SHP77 treated with DMSO at 0.1 percent for 48 hours (cell line): ENCODE measurements around the gene CCNJL.
"Not testable (repeated sequence)": the region's sequence is repeated elsewhere in the genome, so short reads cannot be mapped to it uniquely, and the experiment has no call there.

ENCODE experiments used
- DNase-seq: peaks from one replicate; lab custom pipeline; 2025; lab: John Stamatoyannopoulos, UW

CCNJL gene, protein sequence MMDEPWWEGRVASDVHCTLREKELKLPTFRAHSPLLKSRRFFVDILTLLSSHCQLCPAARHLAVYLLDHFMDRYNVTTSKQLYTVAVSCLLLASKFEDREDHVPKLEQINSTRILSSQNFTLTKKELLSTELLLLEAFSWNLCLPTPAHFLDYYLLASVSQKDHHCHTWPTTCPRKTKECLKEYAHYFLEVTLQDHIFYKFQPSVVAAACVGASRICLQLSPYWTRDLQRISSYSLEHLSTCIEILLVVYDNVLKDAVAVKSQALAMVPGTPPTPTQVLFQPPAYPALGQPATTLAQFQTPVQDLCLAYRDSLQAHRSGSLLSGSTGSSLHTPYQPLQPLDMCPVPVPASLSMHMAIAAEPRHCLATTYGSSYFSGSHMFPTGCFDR

DNA sequence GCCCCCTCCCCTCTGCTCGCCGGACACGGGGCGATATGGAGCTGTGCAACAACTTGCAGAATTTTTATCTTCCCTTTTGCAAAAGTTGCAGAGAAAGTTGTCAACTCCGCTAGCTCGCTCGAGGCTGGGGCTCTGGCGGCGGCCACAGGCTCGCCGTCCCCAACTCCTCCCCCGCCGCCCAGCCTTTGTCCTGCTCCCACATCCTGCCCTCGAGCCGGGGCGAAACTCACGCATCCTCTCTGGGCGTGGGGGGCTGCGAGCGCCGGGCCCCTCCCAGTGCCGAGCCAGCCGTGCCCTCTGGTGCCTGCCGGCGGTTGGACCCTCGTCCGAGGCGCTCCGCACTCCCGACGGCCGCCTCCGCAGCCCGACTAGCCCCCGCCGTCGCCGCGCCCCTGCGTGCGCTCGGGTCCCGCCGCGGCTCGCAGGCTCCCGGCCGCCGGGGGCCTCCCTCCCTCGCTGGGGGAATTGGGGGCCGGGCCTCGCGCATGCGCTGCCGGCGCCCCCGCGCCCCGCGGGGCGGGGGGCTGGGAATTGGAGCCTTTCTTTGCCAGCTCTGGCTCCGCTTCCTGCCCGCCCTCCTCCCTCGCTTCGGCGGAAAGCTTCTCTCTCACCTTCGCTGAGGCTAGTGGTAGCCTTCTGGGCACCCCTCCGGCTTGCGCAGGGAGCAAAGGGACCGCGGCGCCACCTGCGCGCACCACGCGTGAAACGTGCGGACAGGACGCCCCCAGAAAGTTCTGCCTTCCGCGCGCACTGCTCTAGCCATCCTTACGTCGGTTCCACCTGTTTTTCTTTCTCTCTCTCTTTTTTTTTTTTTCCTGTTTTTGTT lies at the start of gene CCNJL:
CCNJL (minus strand) TSS at position 431 of the 826 bp plus-strand sequence. CDS start 641 bp downstream, outside the sequence.
- DNase-seq, result peak; percentile 71

DNA sequence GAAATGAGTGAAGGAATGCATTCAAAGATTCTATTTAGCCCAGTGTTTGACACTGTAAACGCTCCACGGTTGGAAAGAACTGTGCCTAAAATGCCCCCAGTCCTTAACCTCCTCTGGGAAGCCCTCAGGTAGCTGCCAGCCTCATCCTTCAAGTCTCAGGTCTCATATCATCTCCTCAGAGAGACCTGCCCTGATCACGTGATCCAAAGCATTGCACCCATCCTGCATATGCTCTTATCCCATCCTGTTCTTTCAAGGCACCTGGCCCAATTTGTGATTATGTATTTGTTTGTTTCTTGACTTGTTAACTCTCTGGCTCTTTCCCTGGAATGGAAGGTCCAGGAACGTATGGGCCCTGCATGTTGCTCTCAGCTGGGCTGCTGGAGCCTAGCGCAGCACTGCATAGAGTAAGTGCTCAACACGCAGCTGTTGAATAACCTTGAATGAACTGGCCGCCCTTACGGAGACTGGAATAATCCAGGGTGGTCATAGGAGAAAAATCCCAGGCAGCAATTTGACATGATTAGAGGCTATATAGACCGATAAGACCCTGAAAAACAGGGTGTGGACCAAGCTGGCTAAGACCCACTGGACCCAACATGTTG lies 49.4 kb upstream of the CCNJL start:
- no peak for DNase-seq

DNA sequence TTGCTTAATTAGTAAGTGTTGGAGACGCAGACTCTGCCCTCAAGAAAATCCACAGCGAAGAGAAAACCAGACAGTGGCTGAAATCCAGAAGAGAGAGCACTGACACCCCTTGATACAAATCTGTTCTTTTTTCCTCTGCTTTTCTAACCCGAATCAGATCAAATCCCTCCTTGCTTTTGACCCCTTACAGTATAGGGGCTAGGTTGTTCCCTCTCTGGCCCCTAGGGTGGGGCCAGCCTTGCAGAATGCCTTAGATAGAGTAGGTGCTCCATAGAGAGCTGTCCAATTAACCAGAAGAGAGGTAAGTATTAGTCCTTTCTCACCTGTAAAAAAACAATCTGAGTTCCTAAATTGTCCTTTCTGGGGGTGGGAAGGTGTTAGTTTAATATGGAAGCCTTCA lies 47.9 kb upstream of the CCNJL start:
- DNase-seq, result no peak

DNA sequence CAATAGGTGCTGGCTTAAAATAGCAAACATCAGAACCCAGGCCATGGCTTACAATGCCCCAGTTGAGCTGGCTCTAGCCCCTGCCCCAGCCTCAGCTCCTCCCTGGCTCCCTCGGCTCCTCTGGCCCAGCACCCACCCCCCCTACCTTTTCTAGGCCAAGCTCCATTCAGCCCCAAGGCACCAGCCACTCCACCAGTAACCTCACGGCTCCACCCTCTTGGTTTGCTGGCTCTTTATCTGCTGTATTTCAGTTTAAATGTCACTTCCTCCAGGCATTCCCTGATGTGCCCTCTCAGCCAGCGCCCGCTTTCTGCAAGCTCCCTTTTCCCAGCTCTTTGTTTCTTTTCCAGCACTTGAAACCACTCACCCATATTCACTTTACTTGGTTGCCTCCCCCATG lies 47.5 kb upstream of the CCNJL start:
- no peak for DNase-seq

DNA sequence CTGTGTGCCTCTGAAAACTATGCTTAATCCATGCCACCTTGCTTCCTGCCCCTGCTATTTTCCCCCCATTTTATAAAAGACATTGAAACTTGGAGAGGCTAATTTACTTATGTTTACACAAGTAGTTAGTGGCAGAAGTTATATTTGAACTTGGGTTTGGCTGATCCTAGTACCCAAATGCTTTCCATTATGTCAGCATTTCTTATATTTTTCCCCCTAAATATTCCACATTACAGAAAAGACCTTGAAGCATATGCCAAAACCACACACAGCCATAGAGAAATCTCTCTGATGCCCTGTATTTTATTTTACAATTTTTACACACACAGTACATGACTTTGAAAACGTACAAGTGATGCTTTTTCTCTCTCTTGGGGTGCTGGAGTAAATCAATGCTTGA lies 46.9 kb upstream of the CCNJL start:
- DNase-seq, result no peak

DNA sequence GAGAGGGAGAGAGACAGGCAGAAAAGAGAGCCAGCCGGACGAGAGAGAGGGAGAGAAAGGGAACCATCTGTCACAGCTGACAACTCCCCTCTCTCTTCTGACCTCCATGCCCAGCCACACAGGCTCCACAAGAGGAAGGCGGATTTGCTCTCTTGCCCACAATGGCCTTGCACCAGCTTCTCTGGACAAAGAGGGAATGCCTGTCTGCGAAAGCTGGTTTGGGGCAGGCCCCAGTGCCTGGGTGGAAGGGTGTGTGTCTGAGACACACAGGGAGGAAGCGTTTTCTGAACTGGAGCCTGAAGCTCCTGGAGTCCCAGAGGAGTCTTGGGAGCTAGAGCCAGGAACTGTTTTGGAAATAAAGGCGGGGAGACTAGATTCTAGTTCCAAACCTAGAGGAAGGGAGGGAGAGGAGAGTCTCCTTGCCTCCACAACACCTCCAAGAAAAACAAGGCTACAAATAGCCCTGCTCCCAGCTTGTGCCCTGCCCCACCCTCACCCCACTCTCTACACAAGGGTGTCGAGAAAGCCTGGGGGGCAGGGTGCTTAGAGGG lies 45.6 kb upstream of the CCNJL start:
- no peak for DNase-seq

DNA sequence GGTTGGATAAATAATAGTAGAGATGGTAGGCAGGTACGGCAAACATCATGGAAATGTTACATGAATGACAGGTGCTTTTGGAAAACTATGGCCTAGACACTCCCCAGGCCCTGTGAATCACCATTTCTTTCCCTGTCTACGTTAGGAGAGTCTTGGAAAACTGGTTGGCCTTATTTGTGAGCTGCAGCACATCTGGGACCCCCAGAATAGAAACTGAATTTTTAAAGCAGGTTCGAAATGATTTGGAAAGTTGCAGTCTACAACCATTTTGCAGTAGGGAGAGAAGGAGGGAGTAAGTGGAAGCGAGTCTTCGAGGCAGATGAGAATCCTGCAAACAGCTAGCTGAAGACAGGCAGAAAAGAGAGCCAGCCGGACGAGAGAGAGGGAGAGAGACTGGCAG lies 45.0 kb upstream of the CCNJL start:
- no peak for DNase-seq

DNA sequence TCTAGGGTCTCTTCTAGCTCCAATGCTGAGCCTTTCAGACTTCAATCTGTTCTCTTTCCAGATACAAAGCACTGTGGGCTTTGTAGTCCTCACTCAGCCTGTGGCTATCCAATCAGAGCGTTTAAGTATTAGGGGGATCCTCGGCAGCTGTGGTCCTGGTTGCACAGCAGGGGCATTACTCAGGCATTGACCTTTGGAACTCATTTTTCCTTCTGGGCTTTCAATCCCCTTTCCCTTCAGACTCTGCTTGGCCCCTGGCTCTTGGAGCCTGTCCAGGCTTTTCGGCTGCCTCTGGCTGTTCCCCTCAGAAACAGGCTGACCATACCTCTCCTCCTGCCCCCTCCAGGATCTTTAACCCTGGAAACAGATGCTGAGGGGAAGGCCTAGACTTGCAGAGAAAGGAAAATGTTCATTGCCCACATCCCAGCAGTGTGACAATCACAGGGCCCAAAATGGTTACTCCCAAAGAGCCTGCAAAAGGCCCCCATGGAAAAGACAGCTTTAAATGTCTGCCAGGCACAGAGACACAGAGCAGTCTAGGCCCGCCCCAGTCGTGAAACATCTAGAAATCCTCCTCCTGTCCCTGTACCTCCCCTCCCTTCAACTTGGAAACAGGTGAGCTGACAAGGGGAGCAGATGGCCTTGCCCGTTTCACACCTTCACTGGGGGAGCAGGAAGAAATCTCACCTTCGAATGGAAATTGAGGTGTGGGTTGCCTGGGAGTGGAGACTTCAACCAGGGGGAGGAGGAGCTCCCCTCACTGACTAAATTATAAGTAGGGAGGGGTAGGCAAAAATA lies 44.4 kb upstream of the CCNJL start:
- no peak for DNase-seq

DNA sequence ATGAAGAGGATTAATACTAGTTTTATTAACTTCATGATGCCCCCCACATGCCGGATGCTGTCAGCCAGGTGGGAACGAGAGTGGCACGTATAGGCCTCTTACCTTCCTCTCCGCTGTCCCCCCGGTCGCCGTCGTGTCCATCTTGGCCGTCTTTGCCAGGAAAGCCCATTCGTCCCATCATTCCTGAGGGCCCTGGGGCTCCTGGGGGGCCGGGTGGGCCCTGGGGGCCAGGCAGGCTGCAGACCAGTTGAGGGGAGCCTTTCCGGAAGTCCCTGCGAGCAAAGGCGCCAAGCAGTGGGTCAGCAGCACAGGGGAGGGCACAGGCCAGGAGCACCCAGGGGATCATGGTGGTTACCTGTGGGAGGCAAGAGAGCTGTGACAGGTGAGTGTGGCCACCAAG lies 42.3 kb upstream of the CCNJL start:
- no peak for DNase-seq

DNA sequence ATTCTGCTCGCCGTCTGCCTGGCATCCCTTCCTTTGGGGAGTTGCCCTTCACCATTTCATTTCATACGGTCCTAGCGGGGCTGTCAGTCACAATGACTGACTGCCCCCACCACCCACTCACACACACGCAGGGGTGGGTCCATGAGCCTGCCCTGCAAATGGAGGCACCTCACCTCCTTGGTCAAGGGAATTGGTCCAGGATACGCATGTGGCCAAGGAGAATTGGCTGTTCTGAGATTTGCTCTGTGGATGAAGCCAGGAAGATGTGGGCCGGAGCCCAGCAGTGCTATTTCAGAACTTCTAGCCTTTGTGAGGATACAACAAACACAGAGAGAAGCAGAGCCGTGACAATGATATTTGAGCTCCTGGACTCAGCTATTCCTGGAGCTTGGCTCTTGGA lies 41.0 kb upstream of the CCNJL start:
- no peak for DNase-seq

DNA sequence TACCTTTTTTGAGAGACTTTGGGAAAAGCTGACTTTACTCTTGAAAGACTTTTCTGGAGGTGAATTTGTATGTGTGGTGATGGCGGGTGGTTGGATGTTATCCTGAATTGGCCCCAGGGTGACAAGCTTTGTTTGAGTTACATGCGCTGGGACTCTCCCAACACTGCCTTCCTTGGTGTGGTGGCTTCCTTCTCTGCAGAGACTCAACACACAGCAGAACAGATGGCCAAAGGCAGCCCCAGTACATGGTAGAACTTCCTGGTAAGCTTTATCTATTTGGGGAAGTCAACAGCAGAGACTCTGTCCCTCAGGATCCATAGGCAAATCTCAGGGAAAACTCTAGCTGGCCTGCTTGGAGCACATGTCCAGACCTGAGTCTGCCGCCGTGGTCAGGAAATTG lies 39.9 kb upstream of the CCNJL start:
- no peak for DNase-seq

DNA sequence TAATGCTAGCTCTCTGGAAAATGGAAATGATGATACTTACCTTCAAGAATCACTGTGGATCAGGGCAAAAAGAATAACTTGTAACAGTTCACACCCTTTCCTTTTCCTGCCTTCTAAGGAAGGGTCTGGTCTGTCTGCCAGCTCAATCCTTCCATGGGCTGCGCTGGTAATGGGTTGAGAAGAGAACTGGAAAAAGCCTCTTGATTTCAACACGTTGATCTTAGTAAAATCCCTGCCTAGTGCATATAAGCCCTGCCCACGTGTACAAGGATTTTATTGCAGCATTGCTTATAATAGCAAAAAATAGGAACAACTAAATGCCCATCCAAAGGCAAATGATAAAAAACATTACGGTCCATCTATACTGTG lies 37.6 kb upstream of the CCNJL start:
- DNase-seq, result no peak

DNA sequence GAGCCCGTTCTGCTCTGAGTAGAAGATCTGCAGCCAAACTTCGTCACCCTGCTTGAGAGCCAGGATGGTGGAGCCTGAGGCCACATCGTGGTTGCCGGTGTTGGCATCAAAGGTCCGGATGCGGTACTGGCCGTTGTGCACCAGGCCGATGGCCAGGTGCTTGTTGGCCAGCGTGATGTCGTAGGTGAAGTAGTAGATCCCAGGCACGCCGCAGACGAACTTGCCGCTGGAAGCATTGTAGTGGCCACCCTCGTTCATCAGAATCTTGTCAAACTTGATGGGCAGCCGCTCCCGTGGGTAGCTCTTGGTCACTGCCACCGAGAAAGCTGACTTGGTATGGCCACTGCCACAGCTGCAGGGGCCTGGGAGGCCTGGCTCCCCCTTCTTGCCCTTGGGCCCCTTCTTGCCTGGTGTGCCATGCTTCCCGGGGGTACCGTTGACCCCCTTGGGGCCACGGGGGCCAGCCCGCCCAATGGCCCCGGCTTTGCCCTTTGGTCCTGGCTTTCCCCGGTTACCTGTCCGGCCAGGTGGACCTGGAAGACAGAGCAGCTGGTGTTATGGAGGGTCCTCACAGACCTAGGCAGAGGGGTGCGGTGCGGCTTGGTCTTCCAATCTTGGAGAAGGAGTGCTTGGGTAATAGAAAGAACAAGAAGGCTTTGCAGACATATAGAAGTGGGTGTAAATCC lies 37.0 kb upstream of the CCNJL start:
- DNase-seq, result no peak

DNA sequence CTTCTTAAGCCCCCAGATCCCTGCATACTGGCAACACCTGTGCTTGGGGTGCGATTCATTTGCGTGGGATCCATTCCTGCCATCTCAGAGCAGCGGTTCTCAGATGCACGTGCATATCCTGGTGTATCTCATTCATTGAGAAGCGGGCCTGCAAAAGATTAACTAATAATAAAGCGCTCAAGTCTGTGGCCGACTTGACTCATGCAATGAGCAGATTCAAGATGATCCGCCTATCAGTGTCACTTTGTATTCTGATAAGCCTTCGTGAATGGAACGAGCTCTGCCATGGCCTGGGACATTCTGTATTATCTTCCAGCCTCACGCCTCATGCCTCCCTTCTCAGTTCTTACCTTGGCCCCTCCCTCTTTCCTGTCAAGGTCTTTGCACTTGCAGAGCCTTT lies 35.7 kb upstream of the CCNJL start:
- DNase-seq, result no peak

DNA sequence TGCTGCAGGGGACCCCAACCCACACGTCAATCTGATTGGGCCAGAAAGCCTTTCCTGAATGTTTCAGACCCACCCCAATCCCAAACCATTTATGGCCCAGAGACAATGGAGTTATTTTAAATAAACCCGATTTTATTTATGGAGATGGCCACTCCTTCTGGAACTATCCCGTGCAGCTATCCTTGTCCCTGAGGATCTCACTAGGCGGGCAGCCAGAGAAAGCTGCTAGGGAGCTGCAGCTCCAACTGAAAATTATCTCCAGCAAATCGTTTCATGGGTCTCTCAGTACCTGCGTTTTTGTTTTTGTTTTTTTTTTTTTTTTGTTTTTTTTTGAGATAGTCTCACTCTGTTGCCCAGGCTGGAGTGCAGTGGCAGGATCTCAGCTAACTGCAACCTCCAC lies 35.1 kb upstream of the CCNJL start:
- no peak for DNase-seq

DNA sequence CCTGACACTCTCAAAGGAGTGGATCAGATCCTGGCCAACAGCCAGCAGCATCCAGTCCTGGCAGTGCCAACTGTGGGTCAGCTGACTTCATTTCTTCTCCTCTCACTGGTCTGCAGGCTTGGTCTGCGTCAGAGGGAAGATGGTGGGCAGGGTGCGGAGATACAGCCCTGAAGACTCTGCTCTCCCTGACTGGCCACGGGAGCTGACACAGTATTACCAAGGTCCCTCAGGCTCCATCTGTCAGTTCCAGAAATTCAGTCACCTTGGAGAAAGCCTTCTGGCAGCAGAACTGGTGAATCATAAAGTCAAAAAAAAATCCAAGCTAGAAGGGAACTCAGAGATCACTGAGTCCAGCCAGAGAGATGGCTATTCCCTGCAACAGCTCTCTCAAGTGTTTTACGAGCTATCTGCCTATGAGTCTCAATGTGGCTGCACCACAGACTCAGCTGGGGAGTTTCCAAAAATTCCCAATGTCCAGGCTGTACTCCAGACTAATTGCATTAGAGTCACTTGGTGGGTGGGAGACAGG lies 30.1 kb upstream of the CCNJL start:
- DNase-seq, result no peak

DNA sequence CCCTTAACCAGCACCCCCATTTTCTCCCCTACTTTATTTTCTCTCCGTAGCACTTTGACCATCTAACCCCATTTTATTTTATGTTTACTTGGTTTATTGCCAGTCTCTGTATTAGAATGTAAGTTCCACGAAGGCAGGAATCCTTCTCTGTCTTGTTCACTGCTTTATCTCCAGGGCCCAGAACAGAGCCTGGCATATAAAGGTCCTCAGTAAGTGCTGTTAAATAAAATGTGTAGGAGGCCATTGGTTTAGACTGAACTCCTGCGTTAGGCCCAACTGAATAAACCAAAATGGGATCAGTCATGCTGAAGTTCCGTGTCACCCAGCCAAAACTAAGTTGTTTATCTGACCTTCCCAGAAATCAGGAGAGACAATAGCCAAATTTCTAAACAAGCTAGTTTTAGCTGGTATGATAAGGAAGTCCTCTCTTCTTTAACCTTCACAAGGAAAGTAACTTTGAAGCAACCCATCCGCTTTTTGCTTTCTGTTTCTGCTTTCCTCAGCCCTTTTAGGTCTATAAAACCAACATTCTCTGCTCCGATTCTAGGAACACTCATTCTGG lies 29.0 kb upstream of the CCNJL start:
- DNase-seq, result no peak

DNA sequence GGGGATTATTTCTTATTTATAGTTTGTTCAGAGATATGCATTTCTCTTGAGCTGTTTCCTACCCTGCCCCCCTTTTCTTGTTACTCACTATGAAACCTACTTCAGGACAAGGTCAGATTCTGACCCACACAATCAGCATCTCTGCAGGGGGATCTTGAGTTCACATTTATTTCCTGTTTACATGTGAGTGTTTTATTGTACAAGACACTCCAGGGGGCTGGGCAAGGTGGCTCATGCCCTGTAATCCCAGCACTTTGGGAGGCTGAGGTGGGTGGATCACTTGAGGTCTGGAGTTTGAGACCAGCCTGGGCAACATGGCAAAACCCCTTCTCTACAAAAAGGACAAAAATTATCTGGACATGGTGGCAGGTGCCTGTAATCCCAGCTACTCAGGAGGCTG lies 28.1 kb upstream of the CCNJL start:
- not testable (repeated sequence) for DNase-seq

DNA sequence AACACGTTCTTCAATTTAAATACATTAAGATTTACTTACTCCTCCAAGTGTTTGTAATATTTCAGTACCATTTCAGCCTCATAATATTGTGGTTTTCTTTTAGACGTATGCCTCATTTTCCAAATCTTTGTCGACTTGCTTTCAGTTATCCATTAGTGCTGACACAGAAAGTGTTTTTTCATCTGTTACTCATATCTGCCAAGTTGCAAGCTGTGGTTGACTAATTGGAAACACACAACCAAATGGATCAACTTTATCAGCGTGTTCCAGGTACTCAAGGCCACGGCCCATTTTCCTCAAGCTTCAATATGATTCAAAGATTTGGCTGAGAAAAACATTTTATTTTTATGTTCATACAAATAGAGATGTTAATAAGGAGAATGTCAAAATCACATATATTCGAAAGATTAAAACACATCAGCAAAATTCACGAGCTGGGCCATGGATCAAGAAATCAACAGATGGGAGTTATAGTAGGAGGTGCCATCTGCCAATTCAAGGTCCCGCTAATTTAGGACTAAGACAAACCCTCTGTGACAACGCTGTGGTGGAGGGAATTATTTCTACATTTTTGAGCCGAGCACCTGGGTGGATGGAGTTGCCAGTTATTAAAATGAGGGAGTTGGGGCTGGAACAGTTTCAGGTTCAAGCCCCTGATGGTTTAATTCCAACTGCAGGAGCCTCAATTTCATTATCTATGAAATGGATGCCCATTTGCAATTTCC lies 27.2 kb upstream of the CCNJL start:
- no peak for DNase-seq

DNA sequence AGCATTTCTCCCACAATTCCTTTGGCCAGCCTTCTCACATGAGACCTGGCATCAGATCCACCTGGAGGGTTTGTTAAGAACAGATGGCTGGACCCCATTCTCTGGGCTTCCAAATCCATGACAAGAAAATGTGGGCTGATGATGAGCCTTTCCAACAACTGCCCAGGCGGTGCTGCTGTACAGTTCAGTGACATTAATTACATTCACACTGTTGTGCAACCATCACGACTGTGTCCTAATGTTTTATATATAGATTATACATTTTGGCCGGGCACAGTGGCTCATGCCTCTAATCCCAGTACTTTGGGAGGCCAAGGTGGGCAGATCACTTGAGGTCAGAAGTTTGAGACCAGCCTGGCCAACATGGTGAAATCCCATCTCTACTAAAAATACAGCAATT lies 22.4 kb upstream of the CCNJL start:
- DNase-seq, result not testable (repeated sequence)
